ENCODE measurements around the gene CNTNAP5. TPM values are rescaled to one million over a fixed set of nuclear protein-coding genes. Genes with fewer than 3 reads are reported as not detected.

CNTNAP5 gene
- total and polyA plus RNA-seq, 2 of the 4 experiments (the other 2 are of a cell fraction), result not detected

GRCh38 chr2:124091721-124092120, 66.6 kb downstream of the CNTNAP5 start:
- Histone ChIP-seq H3K4ac (ENCODE audit: low read depth, low read length) (no peak overlapping the region), H4K91ac (ENCODE audit: insufficient read depth, low read depth, low read length) (no peak overlapping the region), H4K20me1 (ENCODE audit: insufficient read depth, low read length) (no peaks in the 10 kb centered on the region), H2BK20ac (ENCODE audit: low read depth, low read length) (no peak overlapping the region), H3K27ac (ENCODE audit: insufficient read depth, low read length) (no peak overlapping the region), H2AFZ (replicated peaks; ENCODE audit: low read length, poor library complexity) (no peak overlapping the region), H4K8ac (ENCODE audit: low read depth in 2 of 2, low read length in 2 of 2) (no peak overlapping the region), H3K14ac (replicated peaks; ENCODE audit: low read depth, low read length) (no peak overlapping the region), H2AK9ac (replicated peaks; ENCODE audit: low read depth, low read length, poor library complexity) (no peak overlapping the region), H2BK15ac (ENCODE audit: low read depth, low read length) (no peak overlapping the region), H2BK5ac (ENCODE audit: low read depth, low read length, poor library complexity, severe bottlenecking) (no peak overlapping the region), H3K4me2 (ENCODE audit: low read depth, low read length) (no peak overlapping the region), H3K23ac (ENCODE audit: low read depth, low read length) (no peak overlapping the region), H3K4me3 (ENCODE audit: insufficient read depth, low read depth, low read length) (no peak overlapping the region), H3K79me1 (ENCODE audit: low read depth in 1 of 2, low read length in 2 of 2) (no peaks in the 10 kb centered on the region), H3K36me3 (ENCODE audit: control insufficient read depth, insufficient read depth, low read length) (no peaks in the 10 kb centered on the region), H2AK5ac (ENCODE audit: low read depth, low read length) (no peak overlapping the region), H3K56ac (ENCODE audit: extremely low read depth, insufficient read depth, low read length) (no peak overlapping the region), H3K27me3 (ENCODE audit: control insufficient read depth, insufficient read depth, low read length) (no peaks in the 10 kb centered on the region), H4K5ac (ENCODE audit: low read depth, low read length) (no peak overlapping the region), H3K18ac (ENCODE audit: low read depth, low read length) (no peak overlapping the region), H3K9me3 (ENCODE audit: control insufficient read depth, insufficient read depth, low read length) (peaks cover 6% of the 10 kb centered on the region), H3K4me1 (ENCODE audit: control insufficient read depth, insufficient read depth, low read length) (no peaks in the 10 kb centered on the region), H3K9ac (ENCODE audit: low read depth, low read length) (no peak overlapping the region), H2BK120ac (ENCODE audit: low read depth, low read length) (no peak overlapping the region), H3K9me1 (ENCODE audit: insufficient read depth, low read length) (no peaks in the 10 kb centered on the region)
- in situ Hi-C loops (cut with MboI; ENCODE audit: low sequenced_read_pairs) (no loop called here), dilution Hi-C loops (cut with HindIII; ENCODE audit: low sequenced_read_pairs, unreplicated experiment) (no loop called here), intact Hi-C loops (cut with micrococcal nuclease) (no loop called here)
- no peak for TF ChIP-seq BHLHE40 (IDR thresholded peaks at IDR 0.05; ENCODE audit: low read depth, low read length)
- TF ChIP-seq NFE2L2 (IDR thresholded peaks at IDR 0.05; ENCODE audit: low read depth, low read length), result no peak
- no peak for TF ChIP-seq RFX5 (IDR thresholded peaks at IDR 0.05; ENCODE audit: low read depth, low read length)
- no peak for TF ChIP-seq POLR2A (IDR thresholded peaks at IDR 0.05; ENCODE audit: low read depth, low read length)
- no peak for TF ChIP-seq FOS (IDR thresholded peaks at IDR 0.05; ENCODE audit: low read depth, low read length)
- TF ChIP-seq MAFK (IDR thresholded peaks at IDR 0.05; ENCODE audit: low read depth, low read length), result no peak
- TF ChIP-seq MXI1 (IDR thresholded peaks at IDR 0.05; ENCODE audit: borderline replicate concordance, low read depth, low read length), result no peak
- no peak for TF ChIP-seq MAZ (IDR thresholded peaks at IDR 0.05; ENCODE audit: borderline replicate concordance, low read depth, low read length)
- no peak for TF ChIP-seq USF2 (IDR thresholded peaks at IDR 0.05; ENCODE audit: low read depth, low read length)
- no peak for TF ChIP-seq CHD1 (IDR thresholded peaks at IDR 0.05; ENCODE audit: low read depth, low read length)
- TF ChIP-seq SMC3 (IDR thresholded peaks at IDR 0.05; ENCODE audit: low read depth, low read length), result no peak
- no peak for TF ChIP-seq RAD21 (IDR thresholded peaks at IDR 0.05; ENCODE audit: low read length)
- 25% methylated on average over 2 of the region's 5 CpGs; no CpG with 5 or more reads in 1 of the 2 experiments for WGBS, 2 experiments (ENCODE audit: extremely low coverage in 2 of 2, insufficient read length in 1 of 2)
- ATAC-seq (ENCODE audit: low read depth) (no peak), DNase-seq (no peak)
- BruUV-seq (replicated peaks), result no TSS peak
- CTCF ChIA-PET, result no interaction called here
- POLR2A ChIA-PET (ENCODE audit: unreplicated experiment), result no interaction called here

Measured in IMR-90 (cell line).